ENCODE data around the gene ARSA.

The ARSA gene

GRCh38 chr22:50603511-50604255 lies 24.3 kb downstream of the ARSA start:
- no peak overlapping the region for H3K4me3 ChIP-seq
- DNase-seq (ENCODE audit: low spot score): no peak
- TF ChIP-seq, protein P1, sequence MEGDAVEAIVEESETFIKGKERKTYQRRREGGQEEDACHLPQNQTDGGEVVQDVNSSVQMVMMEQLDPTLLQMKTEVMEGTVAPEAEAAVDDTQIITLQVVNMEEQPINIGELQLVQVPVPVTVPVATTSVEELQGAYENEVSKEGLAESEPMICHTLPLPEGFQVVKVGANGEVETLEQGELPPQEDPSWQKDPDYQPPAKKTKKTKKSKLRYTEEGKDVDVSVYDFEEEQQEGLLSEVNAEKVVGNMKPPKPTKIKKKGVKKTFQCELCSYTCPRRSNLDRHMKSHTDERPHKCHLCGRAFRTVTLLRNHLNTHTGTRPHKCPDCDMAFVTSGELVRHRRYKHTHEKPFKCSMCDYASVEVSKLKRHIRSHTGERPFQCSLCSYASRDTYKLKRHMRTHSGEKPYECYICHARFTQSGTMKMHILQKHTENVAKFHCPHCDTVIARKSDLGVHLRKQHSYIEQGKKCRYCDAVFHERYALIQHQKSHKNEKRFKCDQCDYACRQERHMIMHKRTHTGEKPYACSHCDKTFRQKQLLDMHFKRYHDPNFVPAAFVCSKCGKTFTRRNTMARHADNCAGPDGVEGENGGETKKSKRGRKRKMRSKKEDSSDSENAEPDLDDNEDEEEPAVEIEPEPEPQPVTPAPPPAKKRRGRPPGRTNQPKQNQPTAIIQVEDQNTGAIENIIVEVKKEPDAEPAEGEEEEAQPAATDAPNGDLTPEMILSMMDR (IDR thresholded peaks at IDR 0.05): no peak
- no peak overlapping the region for H3K27ac ChIP-seq

- Histone ChIP-seq H3K4me3 (no peak overlapping the region), H3K27ac (no peak overlapping the region)
- TF ChIP-seq, protein P1 (IDR thresholded peaks at IDR 0.05): no peak
- no peak for DNase-seq (ENCODE audit: low spot score)
Observed at GRCh38 chr22:50602338-50602700, 25.6 kb downstream of the ARSA start.

DNA sequence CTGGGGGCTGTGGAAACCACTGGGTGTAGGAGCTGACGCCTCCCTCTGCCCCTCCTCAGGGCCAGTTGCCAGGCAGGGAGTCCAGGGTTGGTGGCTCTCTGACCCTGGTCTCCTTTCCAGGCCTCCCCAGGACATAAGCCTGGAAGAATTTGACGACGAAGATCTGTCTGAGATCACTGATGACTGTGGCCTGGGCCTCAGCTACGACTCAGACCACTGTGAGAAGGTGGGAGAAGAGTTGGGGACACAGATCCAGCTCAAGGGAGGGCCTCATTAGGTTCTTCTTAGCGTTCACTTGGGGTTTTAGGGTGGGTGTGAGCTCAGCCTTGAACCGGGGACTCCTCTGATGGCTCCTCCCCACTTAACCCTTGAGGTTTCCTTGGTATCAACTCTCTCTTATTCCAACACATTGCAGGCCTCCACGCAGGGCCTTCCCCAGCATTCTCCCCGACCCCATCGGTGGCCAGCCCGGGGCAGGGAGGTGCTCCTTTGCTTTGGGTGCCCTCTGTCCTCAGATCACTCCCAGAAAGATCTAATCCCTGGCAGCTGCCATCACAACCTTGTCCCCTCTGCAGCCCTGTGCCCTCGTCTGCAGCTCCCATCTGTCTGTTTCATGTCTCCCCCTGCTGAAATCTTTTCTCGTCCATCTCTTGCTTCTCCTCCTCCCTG lies 26.1 kb downstream of the ARSA start:
- DNase-seq (ENCODE audit: low spot score): no peak
- Histone ChIP-seq H3K27ac (no peak overlapping the region), H3K4me3 (no peak overlapping the region)
- TF ChIP-seq, protein P1 (IDR thresholded peaks at IDR 0.05): no peak

GRCh38 chr22:50600967-50601668 lies 26.8 kb downstream of the ARSA start:
- no peak for DNase-seq (ENCODE audit: low spot score)
- Histone ChIP-seq H3K27ac (no peak overlapping the region), H3K4me3 (peak overlapping the region; percentile 67)
- TF ChIP-seq, protein P1 (IDR thresholded peaks at IDR 0.05): no peak

GRCh38 chr22:50600538-50600937 lies 27.4 kb downstream of the ARSA start, which contains the start of gene MAPK8IP2:
Gene MAPK8IP2 (plus strand): TSS chr22:50600793. CDS start chr22:50600819, 26 bp downstream.
- peak within 1 kb of the TSS; percentile 67 for H3K4me3 ChIP-seq
- DNase-seq (ENCODE audit: low spot score): no peak
- H3K27ac ChIP-seq: no peak within 1 kb of the TSS
- TF ChIP-seq, protein P1 (IDR thresholded peaks at IDR 0.05): no peak

DNA sequence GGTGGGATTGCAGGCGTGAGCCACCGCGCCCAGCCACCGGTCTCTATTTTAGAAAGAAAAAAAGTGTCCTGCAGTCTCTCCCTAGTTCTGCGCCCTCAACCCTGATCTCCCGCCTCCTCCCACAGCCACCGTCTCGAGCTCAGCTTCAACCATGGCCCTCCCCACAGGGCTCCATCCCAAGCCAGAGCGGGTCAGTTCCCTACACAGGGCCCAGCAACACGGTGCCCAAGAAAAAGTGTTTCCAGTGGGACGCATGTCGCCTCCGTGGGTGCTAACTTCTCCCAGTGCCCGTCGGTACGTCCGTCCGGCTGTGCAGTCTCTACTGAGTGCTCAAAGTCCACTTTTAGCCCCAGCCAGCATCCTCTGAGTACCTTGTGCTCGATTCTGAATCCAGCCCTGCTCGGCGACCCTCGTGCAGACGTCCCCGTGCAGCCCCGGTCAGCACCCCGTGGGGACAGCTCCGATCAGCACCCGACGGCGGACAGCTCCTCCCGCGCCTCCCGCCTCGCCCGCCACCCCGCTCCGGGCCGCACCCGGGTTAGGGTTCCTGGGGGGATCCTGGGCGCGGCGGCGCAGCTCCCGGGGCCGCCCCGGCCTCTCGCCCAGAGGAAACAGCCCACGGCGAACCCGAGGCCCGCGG lies 28.0 kb downstream of the ARSA start:
- TF ChIP-seq, protein P1 (IDR thresholded peaks at IDR 0.05): no peak

More for the DNA sequence above, 28.0 kb downstream of the ARSA start:
- Histone ChIP-seq H3K4me3 (peak overlapping the region; percentile 67), H3K27ac (no peak overlapping the region)
- no peak for DNase-seq (ENCODE audit: low spot score)
